Medulla oblongata (tissue), 1 donor: Measurements from ENCODE around the gene ELAC2.

Experiments used
- DNase-seq: peaks from one replicate; pipeline ENCODE4 v3.0.0-alpha.2; 2015; ENCODE audit errors: extremely low spot score

ELAC2 gene, protein sequence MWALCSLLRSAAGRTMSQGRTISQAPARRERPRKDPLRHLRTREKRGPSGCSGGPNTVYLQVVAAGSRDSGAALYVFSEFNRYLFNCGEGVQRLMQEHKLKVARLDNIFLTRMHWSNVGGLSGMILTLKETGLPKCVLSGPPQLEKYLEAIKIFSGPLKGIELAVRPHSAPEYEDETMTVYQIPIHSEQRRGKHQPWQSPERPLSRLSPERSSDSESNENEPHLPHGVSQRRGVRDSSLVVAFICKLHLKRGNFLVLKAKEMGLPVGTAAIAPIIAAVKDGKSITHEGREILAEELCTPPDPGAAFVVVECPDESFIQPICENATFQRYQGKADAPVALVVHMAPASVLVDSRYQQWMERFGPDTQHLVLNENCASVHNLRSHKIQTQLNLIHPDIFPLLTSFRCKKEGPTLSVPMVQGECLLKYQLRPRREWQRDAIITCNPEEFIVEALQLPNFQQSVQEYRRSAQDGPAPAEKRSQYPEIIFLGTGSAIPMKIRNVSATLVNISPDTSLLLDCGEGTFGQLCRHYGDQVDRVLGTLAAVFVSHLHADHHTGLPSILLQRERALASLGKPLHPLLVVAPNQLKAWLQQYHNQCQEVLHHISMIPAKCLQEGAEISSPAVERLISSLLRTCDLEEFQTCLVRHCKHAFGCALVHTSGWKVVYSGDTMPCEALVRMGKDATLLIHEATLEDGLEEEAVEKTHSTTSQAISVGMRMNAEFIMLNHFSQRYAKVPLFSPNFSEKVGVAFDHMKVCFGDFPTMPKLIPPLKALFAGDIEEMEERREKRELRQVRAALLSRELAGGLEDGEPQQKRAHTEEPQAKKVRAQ

DNA sequence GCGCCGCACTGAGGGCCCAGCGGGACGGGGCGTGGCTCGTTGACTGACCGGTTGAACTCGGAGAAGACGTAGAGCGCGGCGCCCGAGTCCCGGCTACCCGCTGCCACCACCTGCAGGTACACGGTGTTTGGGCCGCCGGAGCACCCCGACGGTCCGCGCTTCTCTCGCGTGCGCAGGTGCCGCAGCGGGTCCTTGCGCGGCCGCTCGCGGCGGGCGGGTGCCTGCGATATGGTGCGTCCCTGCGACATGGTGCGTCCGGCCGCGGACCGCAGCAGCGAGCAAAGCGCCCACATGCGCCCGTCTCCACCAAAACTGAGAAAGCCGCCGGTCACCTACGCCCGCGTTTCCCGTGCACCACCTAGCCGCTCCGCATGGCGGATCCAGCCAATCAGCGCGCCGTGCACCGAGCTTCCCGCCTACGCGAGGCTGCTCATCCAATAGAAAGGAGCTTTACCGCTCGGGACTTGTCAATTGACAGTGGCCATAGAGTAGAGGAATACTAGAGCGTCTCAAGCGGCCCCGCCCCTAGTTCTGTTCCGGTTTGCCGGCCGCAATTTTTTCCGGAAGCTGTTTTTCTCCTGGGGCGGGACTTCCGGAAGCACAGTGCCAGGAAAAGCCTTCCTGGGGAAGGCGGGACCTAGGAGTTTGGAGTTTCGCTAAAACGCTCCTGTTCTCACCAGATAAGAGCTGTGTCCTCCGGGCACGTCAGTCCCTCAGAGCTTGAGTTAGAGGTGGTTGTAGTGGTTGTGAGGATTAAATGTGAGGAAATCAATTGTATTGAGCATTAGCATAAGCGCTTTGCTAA is at the start of gene ELAC2:
Gene ELAC2, minus strand, starts transcription at position 373 of the 805 bp plus-strand sequence. Its CDS starts 80 bp downstream, at position 293.
- peak; percentile 99 for DNase-seq

DNA sequence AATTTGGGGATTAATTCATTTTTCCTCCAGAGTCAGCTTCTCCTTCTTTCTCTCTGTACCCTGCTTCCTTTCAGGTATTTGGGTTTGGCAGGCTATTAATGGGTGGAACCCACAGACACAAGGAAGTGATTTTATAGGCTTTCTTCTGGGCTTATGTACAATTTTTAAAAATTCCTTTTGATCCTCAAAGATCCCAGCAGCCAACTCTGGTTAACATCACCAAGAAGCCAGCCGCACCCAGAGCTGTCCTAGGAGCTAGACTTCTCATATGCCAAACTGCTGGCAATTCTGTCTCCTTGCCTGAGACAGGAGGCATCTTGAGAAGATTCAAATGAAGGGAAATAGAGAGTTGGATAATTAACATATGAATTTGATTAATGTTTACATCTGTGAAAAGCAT is 47.2 kb upstream of the ELAC2 start:
- no peak for DNase-seq

DNA sequence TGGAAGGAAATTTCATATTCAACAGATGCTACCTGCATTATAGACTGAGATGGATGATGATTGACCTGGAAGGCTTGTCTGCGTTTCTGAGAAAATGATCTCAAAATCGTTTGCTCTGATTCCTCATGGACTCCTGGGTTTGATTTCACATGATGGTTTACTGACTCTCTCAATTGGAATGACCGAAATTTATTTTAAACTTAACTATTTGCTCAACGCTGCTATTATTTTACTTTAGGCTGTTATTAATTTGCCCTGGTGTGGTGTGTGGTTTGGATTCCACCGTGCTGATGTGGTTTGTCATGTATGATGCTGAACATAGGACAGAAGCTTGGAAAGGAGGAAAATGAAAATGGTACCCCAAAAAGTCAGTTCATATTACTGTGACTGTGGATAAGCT is 37.3 kb upstream of the ELAC2 start:
- DNase-seq = no peak

DNA sequence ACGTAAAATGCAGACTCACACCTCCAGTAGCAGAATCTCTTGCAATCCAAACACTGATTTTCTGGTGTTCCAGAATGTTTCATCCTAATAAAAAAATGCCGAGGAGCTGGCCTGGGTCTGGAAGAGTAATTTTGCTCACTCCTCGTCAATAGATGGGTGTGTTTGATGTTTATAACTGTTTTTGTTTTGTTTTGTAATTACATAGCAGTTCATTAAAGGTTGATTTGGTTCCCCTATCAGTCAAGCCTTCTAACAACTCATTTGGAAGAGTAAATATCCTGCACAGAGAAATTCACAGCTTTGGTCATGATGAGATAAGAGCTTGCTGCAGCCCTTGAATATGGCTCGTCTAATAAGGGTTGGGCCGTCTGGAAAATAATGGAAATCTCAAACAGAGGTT is 36.8 kb upstream of the ELAC2 start:
- DNase-seq = no peak

DNA sequence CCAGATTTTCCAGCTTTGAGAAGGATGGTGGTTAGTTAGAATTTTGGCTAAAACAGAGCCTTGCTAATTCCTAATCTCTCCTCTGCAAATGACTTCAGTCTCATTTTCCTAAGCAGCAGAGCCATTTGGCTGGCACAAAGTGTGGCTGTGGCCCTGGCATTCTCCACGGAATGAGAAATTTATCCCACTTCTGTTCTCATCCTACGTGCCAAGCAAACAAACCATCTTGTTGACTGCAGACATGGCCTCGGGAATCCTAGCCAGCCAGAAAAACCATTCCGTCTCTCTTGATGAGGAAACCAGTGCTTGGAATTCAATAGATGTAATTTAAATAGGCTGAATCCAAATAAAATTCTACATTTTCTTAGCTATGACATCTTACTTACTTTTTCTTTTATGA is 34.1 kb upstream of the ELAC2 start:
- no peak for DNase-seq

DNA sequence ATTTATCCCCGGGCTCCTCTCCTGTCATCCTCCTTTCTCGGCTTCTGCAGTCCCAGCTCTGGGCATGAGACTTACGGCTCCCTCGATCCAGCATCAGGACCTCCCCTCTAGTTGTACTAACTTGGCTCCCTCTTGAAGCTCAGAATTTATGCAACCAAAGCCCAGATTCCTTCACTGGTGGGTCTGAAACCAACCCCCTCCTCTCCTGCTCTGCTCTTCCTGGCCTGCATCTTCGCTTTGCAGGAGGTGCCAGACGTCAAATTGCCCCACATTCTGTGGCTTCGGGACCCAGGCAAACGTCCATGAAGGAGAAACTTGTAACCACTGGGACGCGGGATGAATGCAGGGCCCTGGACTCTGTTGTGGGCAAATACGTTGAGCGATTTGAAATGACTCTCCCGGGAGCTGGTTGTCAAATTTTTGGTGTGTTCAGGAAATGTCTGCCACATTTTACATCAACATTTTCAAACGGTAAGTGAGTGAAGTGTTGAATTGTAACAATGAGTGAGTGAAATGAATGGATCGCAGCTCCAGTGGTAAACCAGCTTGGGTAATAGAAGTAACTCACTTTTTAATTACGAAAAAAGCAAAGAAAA is 29.3 kb upstream of the ELAC2 start:
- no peak for DNase-seq

DNA sequence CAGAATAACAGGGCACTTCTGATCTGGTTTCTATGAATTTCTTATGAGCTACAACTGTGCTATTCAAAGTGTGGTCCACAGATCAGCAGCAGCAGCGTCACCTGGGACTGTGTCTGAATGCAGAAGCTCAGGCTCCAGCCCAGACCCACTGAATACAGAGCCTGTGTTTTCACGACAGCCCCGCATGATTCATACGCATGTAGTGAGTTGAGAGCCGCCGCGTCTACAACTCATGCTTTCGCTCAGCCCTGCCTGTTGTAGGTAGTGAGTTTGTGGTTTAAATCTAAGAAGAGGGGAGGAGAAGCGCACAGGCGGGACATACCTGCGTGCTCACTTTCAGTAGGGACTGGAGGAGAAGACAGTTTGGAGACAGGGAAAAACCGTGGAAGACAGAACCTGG is 28.5 kb upstream of the ELAC2 start:
- DNase-seq = no peak

DNA sequence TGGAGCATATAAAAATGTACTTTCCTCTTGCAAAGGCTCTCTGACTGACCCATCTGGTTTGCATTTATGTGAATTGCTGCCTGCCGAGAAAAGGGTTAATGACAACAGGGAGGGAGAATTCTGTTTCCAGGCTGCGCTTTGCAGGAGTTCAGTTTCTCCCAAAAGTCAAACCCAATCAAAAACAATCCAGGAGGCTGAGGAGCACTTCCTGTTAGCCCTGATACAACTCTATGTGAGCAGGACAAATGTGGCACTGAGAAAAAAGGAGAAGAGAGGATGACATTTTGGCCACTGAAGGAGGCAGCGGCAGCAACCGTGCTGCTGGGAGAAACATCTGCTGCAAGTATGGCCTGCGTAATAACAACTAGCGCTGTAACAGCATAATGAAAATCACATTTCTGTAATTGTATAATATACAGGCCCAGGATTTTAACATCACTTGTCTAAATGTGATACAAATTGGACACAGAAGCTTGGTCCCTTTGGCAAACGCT is 26.8 kb upstream of the ELAC2 start:
- no peak for DNase-seq

DNA sequence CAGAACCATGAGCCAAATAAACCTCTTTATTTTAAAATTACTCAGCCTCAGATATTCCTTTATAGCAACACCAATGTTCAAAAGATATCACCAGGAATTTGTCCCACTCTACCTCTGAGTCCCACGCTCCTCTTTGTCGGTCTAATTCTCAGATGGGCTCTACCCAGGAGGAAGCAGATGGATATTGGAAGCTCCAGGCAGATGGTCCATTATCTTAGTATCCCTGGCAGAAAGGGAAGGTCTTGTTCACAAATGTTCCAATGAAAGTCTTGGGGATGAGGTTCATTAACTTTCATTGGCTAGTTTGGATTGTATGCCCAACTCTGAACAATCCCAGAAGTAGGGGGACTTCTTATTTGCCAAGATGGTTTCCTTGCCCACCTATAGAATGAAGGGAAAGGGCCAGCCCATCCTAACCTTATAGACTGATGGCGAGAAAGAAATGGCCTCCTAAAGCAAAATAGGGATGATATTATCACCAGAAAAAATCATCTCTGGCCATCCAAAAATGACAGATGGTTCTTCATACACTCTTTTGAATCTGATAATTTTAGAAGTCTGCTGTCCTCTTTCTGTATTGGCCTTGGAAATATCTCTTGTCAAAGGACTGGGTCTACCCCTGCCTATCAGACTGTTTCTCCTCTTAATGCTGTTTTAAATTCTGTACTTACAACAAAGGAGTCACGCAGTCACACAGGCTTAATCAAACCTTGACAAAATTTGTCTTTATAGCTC is 21.3 kb upstream of the ELAC2 start:
- no peak for DNase-seq

DNA sequence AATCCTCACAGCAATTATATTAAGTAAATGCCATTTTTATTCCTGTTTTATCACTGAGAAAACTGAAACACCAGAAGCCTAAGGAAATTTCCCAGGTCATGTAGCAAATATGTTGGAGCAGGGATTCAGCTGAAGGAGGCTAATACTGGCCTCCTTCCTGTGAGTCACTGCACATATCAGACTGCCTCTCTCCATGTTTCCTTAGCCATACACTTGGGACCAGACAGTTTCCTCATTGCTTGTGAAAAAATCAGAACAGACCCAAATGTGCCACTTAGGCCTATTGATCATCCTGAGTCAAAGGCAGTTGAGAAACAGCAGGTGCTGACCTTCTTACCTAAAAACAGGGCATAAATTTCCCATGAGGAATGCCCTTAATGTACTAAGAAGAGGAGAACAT is 18.9 kb upstream of the ELAC2 start:
- DNase-seq = no peak

DNA sequence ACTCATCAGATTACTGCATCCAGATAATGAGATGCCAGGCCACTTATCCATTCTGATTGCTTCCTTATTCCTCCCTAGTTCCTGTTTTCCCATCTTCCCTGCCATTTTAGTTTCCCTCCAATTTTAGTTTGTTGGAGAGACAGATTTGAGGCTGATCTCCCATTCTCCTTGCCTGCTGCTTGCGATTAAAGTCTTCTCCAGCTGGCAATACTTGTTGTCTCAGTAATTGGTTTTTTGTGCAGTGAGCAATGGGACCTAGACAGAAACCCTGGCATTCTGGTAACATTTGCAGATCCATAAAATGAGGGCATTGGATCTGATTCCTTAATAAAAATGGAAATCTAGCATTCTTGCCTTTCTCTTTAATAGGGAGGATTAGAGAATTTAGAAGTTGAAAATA is 17.6 kb upstream of the ELAC2 start:
- DNase-seq = no peak

DNA sequence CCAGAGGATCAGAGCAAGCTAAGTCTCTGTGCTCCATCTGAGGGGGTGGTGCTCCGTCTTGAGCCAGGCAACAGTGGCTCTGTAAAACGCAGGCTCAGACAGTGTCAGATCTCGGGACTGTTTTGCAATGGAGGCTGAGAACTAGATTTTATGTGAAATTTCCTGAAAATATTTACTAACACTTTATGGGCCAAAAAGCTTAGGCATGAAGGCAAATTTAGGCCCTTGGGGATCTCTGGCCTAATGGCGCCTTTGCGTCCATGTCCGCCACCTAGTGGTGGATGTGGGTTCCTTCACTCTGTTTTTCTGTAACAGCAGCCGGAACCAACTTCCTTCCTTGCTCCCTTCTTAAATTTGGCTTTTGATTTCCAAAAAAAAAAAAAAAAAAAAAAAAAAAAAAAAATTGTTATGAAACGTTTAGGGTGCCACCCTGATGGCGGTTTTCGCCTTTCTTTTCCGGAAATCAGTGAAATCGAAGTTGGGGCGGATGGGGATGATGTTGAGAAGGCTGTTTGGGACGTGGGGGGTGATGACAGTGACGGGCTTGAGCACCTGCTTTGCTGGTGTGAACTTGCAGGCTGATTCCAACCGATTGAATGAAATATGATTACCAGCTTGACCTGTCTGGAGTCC is 14.0 kb upstream of the ELAC2 start:
- peak; percentile 51 for DNase-seq

DNA sequence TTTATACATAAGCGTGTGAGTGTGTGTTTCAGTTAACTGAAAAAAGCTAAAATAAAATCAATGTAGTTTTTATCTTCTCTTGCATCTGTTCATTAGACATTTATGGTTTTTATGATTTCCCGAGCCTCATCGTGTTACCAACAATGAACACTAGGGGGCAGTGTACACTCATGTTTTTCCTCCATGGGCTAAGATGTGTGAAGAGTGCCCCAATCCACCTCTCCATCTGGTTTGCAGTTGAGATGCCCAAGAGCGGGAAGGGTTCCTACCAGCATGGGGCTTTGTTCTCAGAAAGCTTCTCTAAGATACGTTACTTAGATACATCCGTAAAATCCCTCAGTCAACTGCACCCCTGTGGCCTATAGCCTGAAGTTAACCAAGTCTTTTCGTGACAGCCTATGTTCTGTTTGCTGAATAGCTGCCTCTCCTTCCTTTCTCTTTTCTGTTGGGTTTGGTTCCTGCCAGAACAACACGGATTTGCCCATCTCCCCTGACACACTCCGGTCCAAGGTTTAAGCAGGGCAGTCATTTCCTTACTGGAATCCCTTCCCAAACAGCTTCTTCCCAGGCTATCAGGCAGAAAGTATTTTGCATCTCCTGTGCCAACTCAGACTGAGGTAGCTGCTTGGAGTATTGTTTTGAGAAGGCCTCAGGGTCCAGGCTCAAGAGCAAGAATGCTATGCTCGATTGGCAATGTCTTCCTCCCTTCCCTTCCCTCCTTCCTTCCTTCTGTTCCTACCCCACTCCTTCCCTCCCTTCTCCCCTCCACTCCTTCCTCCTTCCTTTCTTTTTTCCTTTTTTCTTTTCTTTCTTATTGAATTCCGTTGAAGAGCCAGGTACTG is 12.9 kb upstream of the ELAC2 start:
- peak; percentile 62 for DNase-seq

DNA sequence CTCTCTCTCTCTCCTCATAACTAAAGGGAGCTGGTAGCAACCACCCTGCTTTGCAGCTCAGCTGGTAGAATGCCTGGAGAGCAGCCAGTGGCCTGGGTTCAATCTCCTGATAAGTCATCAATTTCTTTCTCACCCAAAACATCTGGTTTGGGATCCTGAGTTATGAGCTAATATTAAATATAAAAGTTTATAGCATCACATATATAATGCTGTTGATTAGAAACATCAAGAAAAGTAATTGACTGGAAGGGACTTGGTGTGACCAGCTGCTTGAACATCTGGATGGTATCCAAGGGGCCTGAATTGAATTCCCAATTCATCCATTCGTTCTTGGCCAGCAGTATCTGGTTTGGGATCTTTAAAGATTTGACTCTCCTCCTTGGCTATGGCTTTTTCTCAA is 12.2 kb upstream of the ELAC2 start:
- no peak for DNase-seq

DNA sequence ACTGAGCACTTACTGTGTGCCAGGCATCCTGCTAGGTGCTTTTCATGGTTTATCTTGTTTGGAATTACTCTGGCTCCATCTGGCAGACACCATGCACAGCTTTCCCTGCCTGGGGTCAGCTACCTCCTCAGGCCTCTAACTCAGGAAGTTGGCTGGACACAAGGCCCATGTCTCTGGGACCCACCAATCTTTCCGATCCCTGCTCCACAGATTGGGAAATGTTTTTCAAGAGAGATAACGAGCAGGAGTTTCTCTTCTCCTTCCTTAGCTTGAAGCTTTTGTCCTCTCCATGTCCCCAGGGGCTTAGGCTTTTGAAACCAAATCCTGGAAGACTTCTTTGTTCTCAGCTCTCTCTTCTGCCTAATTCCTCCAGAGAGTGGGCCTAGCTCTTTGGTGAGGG is 11.5 kb upstream of the ELAC2 start:
- DNase-seq = no peak

DNA sequence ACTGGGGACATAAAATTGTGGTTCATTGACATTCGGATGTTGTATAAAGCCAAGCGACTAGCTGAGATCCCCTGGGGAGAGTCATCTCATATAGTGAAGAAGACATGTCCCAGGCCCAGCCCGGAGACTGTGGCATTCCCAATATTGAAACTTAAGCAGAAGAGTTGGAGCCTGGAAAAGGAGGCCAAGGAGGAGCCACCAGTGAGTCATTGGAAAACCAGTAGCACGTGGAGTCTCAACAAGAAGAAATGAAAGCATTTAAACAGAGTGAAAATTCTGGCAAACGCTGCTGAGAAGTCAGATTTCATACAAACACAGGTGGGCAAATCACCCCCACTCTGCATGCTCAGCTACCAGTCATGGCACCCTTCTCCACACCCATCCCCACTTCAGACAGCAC is 9.4 kb upstream of the ELAC2 start:
- no peak for DNase-seq

DNA sequence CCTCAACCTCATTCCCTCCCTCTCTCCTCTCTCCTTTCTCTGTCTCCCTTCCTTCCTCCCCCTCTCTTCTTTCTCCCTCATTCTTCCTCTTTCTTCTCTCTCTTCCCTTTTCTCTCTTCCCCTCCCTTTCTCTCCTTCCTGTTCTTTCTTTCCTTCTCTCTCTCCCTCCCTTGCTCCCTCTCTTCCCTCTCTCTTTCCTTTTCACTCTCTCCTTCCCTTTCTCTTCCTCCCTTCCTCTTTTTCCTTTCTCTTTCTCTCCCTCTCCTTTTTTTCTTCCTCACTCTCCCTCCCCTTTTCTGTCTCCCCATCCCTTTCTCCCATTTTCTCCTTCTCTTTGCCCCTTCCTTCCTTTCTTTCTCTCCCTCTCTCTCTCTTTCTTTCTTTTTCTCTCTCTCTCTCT is 7.9 kb upstream of the ELAC2 start:
- DNase-seq = no peak

DNA sequence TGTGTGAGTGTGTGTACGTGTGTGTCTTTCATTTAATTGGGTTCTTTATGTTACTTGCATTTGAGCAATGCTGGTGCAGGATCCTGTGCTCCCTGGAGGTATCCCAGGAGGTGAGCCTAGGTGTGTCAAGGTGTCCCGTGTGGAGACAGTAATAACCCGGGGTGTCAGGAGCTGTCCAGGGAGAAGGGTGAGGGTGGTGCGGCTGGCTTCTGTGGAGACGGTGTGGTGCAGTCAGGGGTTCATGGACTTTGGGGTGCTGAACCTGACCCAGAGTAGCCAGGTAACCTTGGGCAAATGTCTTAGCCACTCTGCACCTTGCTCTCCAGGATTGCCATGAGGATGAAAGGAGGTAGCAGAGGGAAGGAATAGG is 7.4 kb upstream of the ELAC2 start:
- DNase-seq = no peak

DNA sequence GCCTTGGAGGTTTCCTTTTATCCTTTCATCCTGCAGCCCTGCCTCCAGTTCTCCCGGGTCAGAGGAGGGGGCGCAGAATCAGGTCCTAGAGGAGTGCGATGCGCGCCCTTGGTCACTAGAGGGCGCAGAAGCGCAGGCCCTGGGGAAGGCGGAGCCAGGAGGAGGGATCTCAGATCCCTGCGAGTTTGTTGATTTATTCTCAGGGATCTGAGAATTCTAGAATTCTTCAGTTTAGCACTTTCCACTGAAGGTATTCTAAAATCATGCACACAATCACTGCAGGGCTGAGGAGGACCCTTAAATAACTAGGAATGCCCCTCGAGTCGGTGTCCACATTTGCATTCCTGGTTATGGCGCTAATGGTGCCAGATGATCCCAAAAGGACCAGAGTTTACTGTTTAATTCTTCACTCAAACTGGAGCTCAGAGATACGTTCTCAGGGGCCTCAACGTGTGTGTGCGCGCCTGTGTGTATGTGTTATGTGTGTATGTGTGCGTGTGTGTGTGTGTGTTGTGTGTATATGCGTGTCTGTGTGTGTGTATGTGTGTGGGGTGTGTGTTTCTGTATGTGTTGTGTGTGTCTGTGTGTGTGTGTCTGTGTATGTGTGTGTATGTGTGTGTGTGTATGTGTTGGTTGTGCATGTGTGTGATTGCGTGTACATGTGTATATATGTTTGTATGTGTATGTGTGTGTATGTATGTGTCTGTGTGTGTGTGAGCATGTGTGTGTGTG is 6.9 kb upstream of the ELAC2 start:
- DNase-seq = peak; percentile 69
